GM19238 (cell line): Measurements from ENCODE around the gene FBXO21.
A peak's percentile ranks its signal among the peaks of the same experiment; 100 is the strongest.

ENCODE experiments used
- DNase-seq: peaks from one replicate; pipeline ENCODE4 v3.0.0; 2011; ENCODE audit warnings: low spot score; ENCODE audit not compliant: insufficient read length

FBXO21 gene

DNA sequence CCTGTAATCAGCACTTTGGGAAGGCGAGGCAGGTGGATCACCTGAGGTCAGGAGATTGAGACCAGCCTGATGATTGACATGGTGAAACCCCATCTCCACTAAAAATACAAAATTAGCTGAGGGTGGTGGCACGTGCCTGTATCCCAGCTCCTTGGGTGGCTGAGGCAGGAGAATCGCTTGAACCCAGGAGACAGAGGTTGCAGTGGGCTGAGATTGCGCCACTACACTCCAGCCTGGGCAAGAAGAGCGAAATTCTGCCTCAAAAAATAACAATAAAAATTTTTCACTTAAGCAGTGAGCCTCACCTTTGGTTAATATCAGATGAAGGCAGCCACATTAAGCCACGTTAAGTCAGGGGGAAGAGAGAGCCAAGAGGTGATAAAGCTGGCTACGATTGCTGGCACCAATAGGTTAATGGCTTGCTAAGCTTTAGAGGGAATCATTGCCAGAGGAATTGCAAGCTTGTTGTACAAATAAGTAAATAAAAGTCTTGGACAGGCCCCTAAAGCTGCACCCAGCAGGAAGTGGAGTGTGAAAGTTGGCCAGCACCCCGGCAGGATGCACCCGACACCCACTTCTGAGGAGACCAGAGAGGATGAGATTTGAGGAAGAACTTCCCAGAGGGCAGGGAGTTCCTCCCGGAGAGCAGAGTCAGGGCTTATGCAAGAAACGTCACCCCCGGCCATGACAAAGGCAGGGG, 49.7 kb downstream of the FBXO21 start:
- DNase-seq: no peak

DNA sequence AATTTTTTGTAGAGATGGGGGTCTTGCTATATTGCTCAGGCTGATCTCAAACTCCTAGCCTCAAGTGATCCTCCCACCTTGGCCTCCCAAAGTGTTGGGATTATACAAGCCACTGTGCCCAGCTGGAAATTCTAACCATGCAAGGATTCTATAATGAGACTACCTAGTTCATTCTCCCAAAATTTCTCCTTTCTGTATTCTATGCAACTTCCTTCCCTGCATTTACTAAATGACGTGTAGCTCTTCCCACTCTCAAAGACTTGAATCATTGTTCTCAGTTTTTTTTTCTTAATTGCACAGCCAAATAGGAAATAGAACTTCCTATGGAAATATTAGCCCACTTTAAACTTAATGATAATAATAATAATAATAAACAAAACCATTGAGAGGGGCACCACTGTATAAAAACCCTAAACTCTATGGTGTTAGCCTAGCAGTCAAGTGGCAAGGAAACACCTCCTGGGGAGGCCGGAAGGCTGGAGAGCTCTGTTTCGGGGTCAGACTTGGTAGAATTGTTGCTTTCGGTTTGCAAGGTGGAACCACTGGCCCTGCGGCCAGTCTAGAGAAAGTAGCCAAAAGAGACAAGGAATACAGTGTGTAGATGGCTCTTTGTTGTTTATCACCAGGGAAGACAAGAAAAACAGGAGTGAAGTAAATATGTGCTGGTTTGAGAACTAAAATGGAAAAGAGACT, 51.1 kb downstream of the FBXO21 start:
- DNase-seq: no peak

DNA sequence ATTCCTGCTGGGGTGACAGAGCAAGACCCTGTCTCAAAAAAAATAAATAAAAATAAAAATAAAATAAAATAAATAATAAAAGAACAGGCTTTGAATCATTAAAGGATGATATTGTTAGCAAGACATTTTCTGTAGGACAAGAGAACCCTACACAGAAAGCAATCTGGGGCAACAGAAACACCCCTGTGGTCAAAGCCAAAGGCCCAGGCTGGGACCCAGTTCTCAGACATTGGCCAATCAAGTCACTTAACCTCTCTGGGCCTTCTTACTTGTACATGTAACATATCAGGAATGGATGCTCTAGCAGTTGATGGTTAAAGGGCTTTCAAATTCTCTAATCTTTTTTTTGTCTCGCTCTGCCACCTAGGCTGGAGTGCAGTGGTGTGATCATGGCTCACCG, 55.5 kb downstream of the FBXO21 start:
- DNase-seq: no peak

DNA sequence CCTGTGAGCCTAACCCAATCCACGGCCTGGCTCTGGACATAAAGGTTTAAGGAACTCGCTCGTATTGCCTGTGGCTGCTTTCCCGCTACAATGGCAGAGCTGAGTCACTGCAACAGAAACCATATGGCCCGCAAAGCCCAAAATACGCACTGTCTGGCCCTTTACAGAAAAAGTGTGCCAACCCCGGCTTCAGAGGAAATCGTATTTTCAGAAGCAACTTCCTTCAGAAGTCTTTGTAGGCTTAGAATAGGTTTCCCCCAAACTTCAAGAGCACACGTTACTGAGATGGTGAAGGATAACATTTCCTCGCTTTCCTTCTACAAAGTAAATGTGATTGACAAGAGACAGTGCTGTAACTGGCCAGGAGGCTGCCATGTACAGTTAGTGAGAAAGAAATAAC, 56.2 kb downstream of the FBXO21 start:
- no peak for DNase-seq

DNA sequence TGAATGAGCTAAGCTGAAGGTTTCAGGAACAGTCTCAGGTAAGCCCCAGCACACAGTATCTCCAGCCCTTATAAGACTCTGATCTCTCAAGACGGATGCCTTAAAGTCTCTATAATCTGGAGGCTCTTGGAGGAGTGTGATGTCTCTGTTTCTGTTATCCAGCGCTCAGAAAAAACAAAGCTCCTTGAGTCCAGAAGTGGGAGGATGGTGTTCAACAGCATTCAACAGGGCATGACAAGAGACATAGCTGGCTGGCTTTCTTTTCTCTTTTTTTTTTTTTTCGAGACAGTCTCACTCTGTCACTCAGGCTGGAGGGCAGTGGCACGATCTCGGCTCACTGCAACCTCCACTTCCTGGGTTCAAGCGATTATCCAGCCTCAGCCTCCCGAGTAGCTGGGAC, 59.5 kb downstream of the FBXO21 start:
- no peak for DNase-seq

DNA sequence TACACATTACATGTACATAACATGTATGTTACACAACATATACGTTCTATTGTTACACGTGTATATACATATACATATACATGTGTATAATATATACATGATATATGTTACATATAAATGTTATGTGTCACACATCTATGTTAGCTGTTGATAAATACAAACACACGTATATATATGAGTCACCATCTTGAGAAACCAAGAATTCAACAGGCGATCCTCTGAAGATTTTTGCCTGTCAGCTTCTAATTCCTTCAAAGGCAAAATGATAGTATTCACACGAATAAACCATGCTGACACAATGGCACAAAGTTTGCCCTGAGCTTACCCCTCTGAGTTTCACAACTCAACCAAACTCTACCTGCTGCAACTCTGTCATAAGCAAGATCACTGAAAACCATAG, 60.9 kb downstream of the FBXO21 start:
- no peak for DNase-seq

DNA sequence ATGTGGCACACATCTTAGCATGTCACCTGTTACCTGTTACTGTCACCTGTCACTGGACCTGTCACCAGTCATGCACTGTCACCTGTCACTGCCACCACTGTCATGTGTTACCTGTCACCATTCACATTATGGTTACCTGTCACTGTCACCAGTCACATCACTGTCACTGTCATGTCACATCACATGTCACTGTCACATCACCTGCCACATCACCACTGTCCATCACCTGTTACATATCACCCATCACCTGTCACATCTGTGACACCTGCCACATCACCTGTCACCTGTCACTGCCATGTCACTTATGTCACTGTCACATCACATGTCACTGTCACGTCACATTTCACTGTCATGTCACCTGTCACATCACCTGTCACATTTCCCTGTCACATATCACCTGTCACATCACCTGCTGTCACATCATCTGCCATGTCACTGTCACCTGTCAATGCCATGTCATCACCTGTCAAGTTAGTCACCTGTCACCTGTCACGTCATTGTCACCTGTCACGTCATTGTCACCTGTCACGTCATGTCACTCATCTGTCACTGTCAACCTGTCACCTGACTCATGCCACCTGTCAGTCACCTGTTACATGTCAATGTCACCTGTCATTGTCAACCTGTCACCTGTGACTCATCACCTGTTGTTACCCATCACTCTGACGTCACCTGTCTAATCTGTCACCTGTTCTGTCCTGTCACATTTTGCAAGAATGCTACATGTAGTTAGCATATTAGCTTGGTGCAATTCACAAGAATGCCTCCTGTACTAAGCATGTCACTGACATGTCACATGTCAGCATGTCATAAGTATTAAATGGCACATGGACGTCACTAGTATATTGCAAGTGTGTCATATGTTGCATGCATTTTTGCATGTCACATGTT, 62.1 kb downstream of the FBXO21 start:
- DNase-seq: no peak

DNA sequence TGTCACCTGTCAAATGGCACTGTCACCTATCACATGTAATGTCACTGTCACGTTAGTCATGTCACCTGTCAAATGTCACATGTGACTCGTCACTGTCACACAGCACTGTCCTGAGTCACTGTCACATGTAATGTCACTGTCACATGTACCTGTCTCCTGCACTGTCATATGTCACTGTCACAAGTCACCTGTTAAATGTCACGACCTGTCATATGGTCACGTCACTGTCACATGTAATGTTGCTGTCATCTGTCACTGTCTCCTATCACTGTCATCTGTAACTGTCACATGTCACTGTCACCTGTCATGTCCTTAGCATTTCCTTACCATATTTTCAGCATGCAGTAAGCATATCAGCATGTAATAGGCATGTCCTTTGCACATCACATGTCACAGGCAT, 63.9 kb downstream of the FBXO21 start:
- no peak for DNase-seq

DNA sequence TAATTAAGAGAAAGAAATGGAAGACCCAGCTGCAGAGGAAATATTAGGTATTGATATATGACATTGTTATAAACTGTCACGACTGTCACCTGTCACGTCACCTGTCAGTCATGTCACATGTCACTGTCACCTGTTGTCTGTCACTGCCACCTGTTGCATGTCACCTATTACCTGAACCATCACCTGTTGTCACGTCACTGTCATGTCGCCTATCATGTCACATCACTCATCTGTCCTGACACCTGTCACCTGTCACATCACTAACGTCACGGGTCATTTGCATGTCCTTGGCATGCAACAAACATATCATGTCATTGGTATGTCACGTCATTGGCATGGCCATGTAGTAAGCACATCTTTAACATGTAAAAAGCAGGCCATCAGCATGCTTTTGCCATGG, 64.5 kb downstream of the FBXO21 start:
- DNase-seq: no peak

DNA sequence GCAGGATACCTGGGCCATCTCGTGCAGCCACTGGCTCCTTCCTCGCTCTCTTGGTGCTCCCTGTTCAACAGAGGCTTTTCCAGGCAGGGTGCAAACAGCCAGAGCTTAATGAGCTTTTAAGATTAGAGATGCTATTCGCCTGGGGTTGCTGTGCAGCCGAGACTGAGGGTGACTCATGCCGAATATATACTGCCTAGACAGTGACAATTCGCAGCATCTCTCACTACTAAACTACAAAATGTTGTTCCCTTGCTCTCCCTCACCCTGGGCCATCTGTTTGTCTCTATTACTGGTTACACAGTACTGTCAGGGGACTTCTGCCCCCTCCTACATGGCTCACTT, 65.0 kb downstream of the FBXO21 start:
- no peak for DNase-seq

DNA sequence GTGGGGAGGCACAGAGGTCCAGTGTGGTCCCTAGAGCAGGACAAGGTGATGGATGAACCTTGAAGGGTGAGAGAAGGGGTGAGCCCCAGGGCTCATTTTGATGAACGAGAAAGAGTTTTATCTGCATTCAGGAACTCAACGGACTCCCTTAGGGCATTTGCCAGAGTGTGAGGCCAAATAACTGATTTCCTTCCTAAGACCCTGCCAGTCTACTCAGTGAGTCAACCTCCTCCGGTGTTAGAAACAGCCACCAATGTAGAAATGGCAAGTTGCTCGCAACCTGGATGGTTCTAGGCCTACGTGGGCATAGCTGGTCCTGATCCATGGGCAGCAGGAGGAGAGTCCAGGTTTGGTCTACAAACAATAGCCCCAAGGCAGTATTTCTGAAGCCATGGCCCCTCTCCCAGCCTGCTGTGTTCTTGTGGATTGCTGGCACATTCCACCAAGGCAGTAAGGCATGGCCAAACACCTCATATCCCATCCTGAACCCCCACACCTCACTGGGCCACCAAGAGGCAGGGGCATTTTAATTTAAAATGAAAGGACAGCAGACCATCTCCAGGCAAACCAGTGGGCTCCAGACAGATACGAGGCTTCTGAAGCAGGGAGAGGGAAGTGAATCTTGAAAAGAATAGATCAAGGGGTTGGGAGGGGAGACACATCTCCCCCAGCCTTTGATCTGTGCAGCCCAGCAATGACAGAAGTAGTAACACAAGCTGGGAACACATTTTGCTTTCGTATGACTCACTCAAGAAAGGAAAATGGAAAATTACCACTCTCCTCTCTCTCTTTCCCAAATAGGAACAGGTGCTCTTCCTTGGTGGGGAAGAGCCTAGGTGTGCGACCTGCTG, 65.6 kb downstream of the FBXO21 start:
- no peak for DNase-seq

DNA sequence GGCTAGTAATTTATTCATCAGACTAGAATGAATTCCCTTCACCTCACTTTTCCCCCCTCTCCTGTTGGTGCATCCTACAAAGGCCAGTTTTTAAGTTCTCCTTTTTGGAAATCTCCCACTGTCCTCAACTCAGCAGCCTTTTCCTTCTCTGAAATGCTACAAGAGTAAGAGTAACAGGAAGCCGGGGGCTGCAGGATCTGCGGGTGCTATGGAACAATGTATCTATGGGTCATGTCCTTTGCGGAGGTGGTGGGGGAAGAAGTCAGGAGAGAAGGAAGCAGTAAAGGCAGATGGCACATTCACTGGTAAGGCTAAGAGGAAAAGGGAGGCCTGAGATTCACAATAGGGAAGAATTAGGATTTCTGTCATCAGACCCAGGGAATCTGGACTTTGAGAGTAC, 68.8 kb downstream of the FBXO21 start:
- DNase-seq: no peak

DNA sequence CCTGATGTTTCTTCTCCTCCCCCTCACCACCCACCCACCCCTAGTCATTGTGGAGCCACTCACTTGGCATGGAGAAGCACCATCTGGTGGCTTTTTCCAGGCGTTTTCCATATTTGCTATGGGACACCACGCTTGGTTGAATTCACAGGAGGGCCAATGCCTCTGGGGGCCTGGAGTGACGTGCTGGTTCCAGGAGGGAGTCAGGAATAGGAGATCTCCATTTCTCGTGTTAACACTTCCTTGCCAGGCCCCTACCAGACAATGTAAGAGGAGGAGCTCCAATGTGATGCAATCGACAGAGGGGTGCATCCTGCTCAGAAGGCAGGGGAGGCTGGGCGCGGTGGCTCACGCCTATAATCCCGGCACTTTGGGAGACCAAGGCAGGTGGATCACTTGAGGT, 69.5 kb downstream of the FBXO21 start:
- DNase-seq: no peak

DNA sequence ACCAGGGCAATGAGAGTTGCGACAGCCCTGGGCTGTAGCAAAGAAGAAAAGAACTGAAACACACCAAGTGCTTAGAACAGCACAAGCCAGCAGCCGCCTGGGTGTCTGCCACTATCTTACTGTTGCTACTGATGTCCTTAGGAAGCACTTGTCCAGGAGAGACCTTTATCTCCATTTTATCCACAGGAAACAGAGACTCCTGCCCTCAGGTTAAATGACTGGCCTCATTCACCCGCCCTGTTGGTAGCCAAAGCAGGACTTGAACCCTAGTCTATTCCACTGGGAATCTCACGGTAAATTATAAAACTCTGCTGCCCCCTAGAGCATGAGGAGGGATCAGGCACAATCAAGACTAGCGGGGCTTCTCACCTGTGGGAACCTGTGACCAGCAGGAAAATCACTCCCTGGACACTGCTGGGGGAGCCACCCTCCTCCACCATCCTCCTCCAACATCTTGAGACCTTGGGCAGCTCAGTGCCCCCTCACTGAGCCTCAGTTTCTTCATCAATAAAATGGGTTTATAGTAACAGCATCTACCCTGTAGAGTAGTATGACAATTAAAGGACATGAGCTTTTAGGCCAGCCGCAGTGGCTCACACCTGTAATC, 70.6 kb downstream of the FBXO21 start:
- DNase-seq: peak; percentile 36

DNA sequence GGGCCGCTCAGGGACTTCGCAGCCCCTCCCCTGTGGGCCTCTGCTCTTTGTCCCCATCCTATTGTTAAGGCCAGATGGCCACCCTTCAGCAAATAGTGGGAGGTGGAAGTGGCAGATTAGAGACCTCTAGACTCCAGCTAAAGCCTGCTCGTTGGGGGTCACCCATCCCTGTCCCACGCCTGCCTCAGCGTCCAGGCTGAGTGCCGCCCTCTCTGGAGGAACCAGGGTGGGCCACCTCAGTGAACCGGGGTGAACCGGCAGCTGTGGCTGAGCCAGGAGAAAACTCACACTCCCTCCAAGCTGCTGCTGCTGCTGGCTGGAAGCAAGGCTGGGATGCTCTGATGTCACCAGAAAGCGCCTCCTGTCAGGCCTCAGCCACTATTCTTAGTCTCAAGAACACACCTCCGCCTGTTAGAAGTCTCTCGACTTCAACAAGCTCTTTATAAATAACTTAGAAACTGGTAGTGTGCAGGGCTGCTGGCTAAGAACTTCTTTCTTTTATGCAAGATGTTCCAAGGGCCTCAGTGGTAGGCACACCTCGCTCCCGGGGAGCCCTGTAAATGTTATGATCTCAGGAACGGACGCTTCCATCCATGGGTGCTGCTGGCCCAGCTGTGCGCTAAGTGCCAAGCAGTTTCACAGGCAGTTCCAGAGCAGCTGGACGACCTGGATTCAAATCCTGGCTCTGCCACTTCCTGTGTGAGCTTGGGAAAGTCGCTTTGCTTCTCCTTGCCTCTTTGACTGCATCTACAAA, 71.3 kb downstream of the FBXO21 start:
- no peak for DNase-seq

DNA sequence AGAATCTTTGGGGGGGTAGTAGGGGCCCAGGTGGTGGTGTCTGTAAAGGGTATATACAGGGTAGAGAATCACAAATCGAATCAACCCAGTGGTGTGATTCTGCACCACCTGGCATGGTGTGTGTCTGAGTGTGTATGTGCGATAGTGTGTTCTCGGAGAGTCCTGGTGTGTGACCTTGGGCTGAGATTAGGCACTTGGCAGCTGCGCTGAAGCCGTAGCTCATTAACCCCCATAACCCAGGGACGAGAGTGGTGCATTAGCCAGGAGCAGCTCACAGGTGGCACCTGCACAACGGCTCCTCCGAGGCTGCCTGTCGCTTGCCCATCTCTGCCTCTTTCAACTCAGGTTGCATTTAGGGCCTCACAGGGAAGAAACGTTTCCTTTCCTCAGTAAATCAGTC, 75.5 kb downstream of the FBXO21 start:
- DNase-seq: no peak

DNA sequence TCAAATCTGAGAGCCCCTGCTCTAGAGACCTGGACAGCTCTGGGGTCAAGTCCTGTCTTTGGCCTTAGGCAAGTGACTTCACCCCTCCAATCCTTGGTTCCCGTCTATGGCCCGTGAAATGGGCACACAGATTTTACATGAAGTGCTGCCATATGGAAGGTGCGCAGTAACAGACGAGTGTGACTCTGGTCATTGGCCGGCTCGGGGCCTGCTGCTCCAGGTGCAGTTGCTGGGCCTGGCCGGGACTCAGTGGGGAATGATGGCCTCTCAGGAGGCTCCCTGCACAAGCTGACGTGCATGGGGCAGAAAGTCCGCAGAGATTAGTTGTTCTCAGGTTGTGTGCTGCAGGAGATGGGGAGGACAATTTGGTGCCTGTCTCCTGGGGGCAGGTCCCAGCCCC, 77.0 kb downstream of the FBXO21 start:
- no peak for DNase-seq

DNA sequence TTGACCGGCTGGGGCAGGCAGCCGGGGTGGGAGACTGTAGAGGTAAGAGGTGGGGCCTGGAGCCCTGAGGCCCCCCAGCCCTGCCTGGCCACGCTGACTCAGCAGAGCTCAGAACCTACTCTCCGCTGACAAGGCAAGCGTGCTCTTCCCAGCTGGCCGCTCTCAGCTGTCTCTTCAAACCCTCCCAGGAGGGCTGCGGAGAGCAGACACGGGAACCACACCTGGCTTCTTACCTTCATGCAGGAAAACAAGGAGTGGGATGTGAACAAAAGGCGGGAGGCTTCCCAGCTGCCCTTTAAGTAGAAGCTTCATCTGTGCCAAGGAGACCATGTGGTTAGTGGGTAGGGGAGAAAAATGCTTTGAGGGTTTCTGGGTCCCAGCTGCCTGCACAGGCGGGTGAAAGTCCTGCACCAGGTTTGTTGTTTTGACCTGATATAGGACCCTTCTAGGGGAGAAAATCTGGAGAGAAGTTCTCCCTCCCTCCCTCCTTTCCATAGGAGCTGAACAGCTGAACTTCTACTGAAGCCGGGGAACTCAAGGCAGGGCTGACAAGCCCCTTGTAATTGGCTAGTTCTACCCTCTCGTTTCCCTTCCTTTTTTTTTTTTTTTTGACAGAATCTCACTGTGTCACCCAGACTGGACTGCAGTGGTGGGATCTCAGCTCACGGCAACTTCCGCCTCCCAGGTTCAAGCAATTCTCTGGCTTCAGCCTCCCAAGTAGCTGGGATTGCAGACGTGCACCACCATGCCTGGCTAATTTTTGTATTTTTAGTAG, 78.3 kb downstream of the FBXO21 start:
- no peak for DNase-seq

DNA sequence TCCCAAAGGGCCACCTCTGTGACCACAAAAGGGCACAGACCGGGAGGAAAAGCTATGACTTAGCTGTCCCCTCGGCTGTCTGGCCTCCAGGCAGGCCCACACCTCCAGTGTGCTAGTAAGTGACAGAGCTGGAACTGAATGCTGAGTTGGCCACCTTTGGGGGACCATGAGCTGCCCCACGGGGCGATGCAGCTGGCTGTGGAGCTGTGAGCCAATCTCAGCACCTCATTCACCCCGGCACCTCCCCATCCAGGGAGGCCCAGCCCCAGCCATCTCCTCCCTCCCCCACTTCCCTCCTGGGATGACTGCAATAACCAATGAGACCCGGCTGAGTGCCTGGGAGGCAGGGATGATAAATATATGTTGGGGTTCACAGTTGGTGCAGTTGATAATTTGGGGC, 78.9 kb downstream of the FBXO21 start:
- DNase-seq: no peak
